ENCODE data around the gene ZNF219. TPM values are rescaled to one million over a fixed set of nuclear protein-coding genes. Genes with fewer than 3 reads are reported as not detected.

The ZNF219 gene
- total RNA-seq, 2 donors from 2014 or later: 43.4 to 59.6 TPM

DNA sequence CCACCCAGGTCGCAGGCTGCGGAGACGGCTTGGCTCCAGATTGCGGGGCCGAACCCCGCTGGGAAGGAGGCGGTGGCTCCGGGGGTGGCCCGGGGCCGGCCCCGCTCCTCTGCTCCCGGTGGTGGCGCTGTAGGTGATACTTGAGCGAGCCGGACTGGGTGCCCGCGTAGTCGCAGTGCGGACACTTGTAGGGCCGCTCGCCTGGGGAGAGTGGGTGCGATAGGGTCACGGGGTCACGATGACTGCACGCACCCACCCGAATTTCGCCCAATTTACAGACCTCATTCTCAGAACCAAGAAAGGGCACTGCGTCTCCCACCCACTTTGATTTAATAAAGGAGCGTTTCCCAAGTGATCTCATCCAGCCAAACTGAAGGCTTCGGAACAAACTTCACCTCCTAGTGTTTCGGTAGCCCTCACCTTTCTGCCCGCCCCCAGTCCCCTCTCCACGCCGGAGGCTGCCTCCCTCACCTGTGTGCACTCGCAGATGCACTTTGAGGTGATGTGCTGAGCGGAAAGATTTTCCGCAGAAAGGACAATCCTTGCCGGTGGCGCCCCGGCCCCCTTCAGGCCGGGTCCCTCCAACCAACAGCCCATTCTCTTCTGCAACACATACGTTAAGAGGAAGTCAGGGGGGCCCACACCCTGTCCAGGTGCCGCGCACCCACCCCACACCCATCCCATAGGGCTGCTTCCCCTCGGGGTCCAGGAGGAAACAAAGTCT lies 7.4 kb downstream of the ZNF219 start:
- H3K4me3 Mint-ChIP-seq: no peak overlapping the region
- peaks cover 25% of the 10 kb centered on the region for H3K4me1 Mint-ChIP-seq
- no peak for DNase-seq
- no peaks in the 10 kb centered on the region for H3K9me3 Mint-ChIP-seq
- TF ChIP-seq, protein P1, sequence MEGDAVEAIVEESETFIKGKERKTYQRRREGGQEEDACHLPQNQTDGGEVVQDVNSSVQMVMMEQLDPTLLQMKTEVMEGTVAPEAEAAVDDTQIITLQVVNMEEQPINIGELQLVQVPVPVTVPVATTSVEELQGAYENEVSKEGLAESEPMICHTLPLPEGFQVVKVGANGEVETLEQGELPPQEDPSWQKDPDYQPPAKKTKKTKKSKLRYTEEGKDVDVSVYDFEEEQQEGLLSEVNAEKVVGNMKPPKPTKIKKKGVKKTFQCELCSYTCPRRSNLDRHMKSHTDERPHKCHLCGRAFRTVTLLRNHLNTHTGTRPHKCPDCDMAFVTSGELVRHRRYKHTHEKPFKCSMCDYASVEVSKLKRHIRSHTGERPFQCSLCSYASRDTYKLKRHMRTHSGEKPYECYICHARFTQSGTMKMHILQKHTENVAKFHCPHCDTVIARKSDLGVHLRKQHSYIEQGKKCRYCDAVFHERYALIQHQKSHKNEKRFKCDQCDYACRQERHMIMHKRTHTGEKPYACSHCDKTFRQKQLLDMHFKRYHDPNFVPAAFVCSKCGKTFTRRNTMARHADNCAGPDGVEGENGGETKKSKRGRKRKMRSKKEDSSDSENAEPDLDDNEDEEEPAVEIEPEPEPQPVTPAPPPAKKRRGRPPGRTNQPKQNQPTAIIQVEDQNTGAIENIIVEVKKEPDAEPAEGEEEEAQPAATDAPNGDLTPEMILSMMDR (conservative IDR thresholded peaks at IDR 0.05): no peak
- H3K27me3 ChIP-seq (ENCODE audit: control insufficient read depth, insufficient read depth, low read length, poor library complexity, severe bottlenecking): no peaks in the 10 kb centered on the region
- peaks cover 9% of the 10 kb centered on the region for H3K27me3 Mint-ChIP-seq (ENCODE audit: insufficient read depth)
- H3K36me3 ChIP-seq (ENCODE audit: control insufficient read depth, insufficient read depth, low read length): peaks cover 62% of the 10 kb centered on the region
- no peak overlapping the region for H3K4me3 ChIP-seq (ENCODE audit: low read length)
- H3K9ac ChIP-seq (ENCODE audit: extremely low read depth, low read length, poor library complexity, severe bottlenecking): no peak overlapping the region
- no peak overlapping the region for H3K27ac Mint-ChIP-seq
- H3K9me3 ChIP-seq (ENCODE audit: control insufficient read depth, low read length): no peaks in the 10 kb centered on the region
- WGBS, 2 experiments (ENCODE audit: insufficient coverage in 1 of 2, insufficient read length in 1 of 2): 96 to 98% methylated on average over 29 to 42 of the region's 45 CpGs
- no peak overlapping the region for H3K27ac ChIP-seq (ENCODE audit: low read depth, low read length)
- peaks cover 52% of the 10 kb centered on the region for H3K36me3 Mint-ChIP-seq (ENCODE audit: low read depth)
- H3K4me1 ChIP-seq (ENCODE audit: control insufficient read depth, insufficient read depth, low read length): peaks cover 17% of the 10 kb centered on the region

DNA sequence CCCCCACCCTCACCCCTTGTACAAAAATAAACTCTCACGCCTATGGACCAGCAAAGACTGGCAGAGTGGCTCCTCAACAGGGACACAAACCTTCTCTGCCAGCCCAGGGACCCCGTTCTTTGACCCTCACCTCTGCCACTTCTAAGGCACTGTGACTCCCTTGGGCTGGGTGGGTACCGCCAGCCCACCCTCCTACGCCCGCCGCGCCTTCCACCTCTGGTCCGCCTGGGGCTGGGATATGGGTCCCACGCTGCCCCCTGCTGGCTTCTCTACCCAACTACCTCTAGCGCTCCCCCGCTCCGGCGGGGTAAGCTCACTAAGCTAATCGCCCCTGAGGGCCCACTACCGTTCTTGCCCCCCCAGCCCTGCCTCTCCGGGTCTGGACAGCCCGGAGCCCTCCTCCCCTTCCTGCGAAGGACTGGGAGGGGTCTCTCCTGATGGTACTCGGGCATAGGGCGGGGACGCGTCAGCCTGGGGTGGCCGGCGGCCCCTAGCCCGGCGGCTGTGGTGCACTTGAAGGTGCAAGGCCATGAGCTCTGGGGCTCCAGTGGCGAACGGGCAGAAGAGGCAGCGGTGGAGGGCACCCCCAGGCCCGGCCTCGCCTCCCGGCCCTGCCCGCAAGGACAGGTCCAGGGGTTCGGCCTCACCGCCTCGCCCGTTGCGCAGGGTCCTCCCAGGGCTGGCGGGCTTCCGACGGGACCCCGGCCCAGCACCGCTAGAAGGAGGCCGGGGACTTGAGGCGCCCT lies 8.1 kb downstream of the ZNF219 start:
- DNase-seq: peak; percentile 90
- Mint-ChIP-seq H3K36me3 (ENCODE audit: low read depth) (peaks cover 59% of the 10 kb centered on the region), H3K27me3 (ENCODE audit: insufficient read depth) (peaks cover 9% of the 10 kb centered on the region), H3K9me3 (no peaks in the 10 kb centered on the region), H3K4me3 (no peak overlapping the region), H3K4me1 (peaks cover 23% of the 10 kb centered on the region), H3K27ac (peak overlapping the region; percentile 70)
- TF ChIP-seq, protein P1 (conservative IDR thresholded peaks at IDR 0.05): peak; percentile 82
- H3K36me3 ChIP-seq (ENCODE audit: control insufficient read depth, insufficient read depth, low read length): peaks cover 69% of the 10 kb centered on the region
- no peak overlapping the region for H3K9ac ChIP-seq (ENCODE audit: extremely low read depth, low read length, poor library complexity, severe bottlenecking)
- no peaks in the 10 kb centered on the region for H3K27me3 ChIP-seq (ENCODE audit: control insufficient read depth, insufficient read depth, low read length, poor library complexity, severe bottlenecking)
- H3K4me1 ChIP-seq (ENCODE audit: control insufficient read depth, insufficient read depth, low read length): peaks cover 14% of the 10 kb centered on the region
- no peak overlapping the region for H3K4me3 ChIP-seq (ENCODE audit: low read length)
- WGBS, 2 experiments (ENCODE audit: insufficient coverage in 1 of 2, insufficient read length in 1 of 2): 92 to 97% methylated on average over 11 to 45 of the region's 45 CpGs
- no peaks in the 10 kb centered on the region for H3K9me3 ChIP-seq (ENCODE audit: control insufficient read depth, low read length)
- peak overlapping the region; percentile 55 for H3K27ac ChIP-seq (ENCODE audit: low read depth, low read length)

DNA sequence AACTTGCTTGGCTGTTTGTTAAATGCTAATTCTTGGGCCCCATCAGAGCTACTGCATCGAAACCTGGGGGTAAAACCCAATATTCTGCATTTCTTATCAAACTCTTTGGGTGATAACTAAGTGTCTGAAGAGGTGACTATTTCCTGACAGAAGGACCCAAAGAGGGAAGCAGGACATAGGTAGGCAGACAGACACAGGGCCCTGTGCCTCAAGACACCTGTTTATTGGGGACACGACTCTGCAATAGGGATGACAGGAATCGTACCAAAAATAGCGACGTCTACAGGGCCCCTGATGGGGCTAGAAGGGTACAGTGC lies 8.6 kb downstream of the ZNF219 start:
- WGBS, 2 experiments (ENCODE audit: insufficient coverage in 1 of 2, insufficient read length in 1 of 2): 81 to 88% methylated on average over 4 to 5 of the region's 5 CpGs
- H3K4me1 Mint-ChIP-seq: peaks cover 18% of the 10 kb centered on the region
- H3K27me3 Mint-ChIP-seq (ENCODE audit: insufficient read depth): peaks cover 9% of the 10 kb centered on the region
- H3K9me3 Mint-ChIP-seq: no peaks in the 10 kb centered on the region
- Histone ChIP-seq H3K27me3 (ENCODE audit: control insufficient read depth, insufficient read depth, low read length, poor library complexity, severe bottlenecking) (no peaks in the 10 kb centered on the region), H3K36me3 (ENCODE audit: control insufficient read depth, insufficient read depth, low read length) (peaks cover 74% of the 10 kb centered on the region), H3K4me3 (ENCODE audit: low read length) (no peak overlapping the region), H3K9me3 (ENCODE audit: control insufficient read depth, low read length) (no peaks in the 10 kb centered on the region), H3K4me1 (ENCODE audit: control insufficient read depth, insufficient read depth, low read length) (peaks cover 12% of the 10 kb centered on the region), H3K27ac (ENCODE audit: low read depth, low read length) (peak overlapping the region; percentile 55), H3K9ac (ENCODE audit: extremely low read depth, low read length, poor library complexity, severe bottlenecking) (no peak overlapping the region)
- no peak overlapping the region for H3K27ac Mint-ChIP-seq
- H3K4me3 Mint-ChIP-seq: no peak overlapping the region
- TF ChIP-seq, protein P1 (conservative IDR thresholded peaks at IDR 0.05): no peak
- H3K36me3 Mint-ChIP-seq (ENCODE audit: low read depth): peaks cover 63% of the 10 kb centered on the region
- no peak for DNase-seq

All from endodermal cell (in vitro differentiated cells).